HEK293 (cell line): ENCODE data around the gene HFM1.

Experiments
- CTCF ChIA-PET: fragments of 350-600 bp; formaldehyde crosslinking; extraction: SDS; loops from one replicate; lab custom pipeline; 2021; ENCODE audit warnings: antibody characterized with exemption; lab: Yijun Ruan, JAX
- POLR2A ChIA-PET: fragments of 300-600 bp; formaldehyde crosslinking; extraction: SDS; loops from one replicate; lab custom pipeline; 2020; ENCODE audit warnings: antibody characterized with exemption, inconsistent platforms; lab: Yijun Ruan, JAX
- H3K27ac ChIP-seq: fragments of 200-500 bp; sonication (Bioruptor generic); 2 replicates; pipeline ENCODE4 v1.5.1; 2014; ENCODE audit warnings: low read depth, low read length, control low read depth, inconsistent platforms; ENCODE audit errors: extremely low read depth
- H3K36me3 ChIP-seq, 2 experiments: fragments of 200-500 bp in 1 of 2; sonication (Bioruptor generic) in 1 of 2; 1 replicate in 1 of 2; 2 replicates in 1 of 2; pipeline ENCODE4 v1.5.1; 2014 to 2017; ENCODE audit warnings: inconsistent platforms in 2 of 2, low read length in 2 of 2; ENCODE audit not compliant: control insufficient read depth in 2 of 2, insufficient read depth in 1 of 2
- H3K4me1 ChIP-seq: fragments of 200-500 bp; sonication (Bioruptor generic); 2 replicates; pipeline ENCODE4 v1.5.1; 2014; ENCODE audit warnings: mild to moderate bottlenecking, low read length, inconsistent platforms; ENCODE audit not compliant: control insufficient read depth, insufficient read depth
- H3K4me3 ChIP-seq: 2 replicates; pipeline ENCODE4 v1.5.1; 2011; ENCODE audit warnings: low read depth, mild to moderate bottlenecking, control low read depth, low read length, moderate library complexity
- H3K9me3 ChIP-seq: fragments of 200-500 bp; sonication (Bioruptor generic); 2 replicates; pipeline ENCODE4 v1.5.1; 2014; ENCODE audit warnings: low read depth, low read length, inconsistent platforms; ENCODE audit not compliant: control insufficient read depth, insufficient read depth
- GLI2 ChIP-seq: fragments of 450-650 bp; formaldehyde crosslinking; IDR thresholded peaks from 2 replicates; pipeline ENCODE4; 2017; ENCODE audit warnings: missing biosample characterization, missing genetic modification characterization, low read depth, borderline replicate concordance
- GLIS1 ChIP-seq: fragments of 450-650 bp; formaldehyde crosslinking; IDR thresholded peaks from 2 replicates; pipeline ENCODE4 v1.5.1; 2016; ENCODE audit warnings: missing biosample characterization, missing genetic modification characterization
- PRDM6 ChIP-seq: fragments of 450-650 bp; formaldehyde crosslinking; IDR thresholded peaks from 2 replicates; pipeline ENCODE4 v1.5.1; 2017; ENCODE audit warnings: missing biosample characterization, missing genetic modification characterization
- SETDB1 ChIP-seq: IDR thresholded peaks from one replicate; pipeline ENCODE4 v1.6.1; 2017; ENCODE audit warnings: mild to moderate bottlenecking, low read length, moderate library complexity, mixed read lengths; ENCODE audit not compliant: insufficient read length
- SP2 ChIP-seq: fragments of 450-650 bp; formaldehyde crosslinking; IDR thresholded peaks from 2 replicates; pipeline ENCODE4 v1.5.1; 2016; ENCODE audit warnings: missing biosample characterization, missing genetic modification characterization
- SP3 ChIP-seq: fragments of 450-650 bp; formaldehyde crosslinking; IDR thresholded peaks from 2 replicates; pipeline ENCODE4 v1.5.1; 2016; ENCODE audit warnings: missing biosample characterization, missing genetic modification characterization
- ZBTB21 ChIP-seq: fragments of 450-650 bp; formaldehyde crosslinking; IDR thresholded peaks from 2 replicates; pipeline ENCODE4 v1.5.1; 2017; ENCODE audit warnings: missing biosample characterization, missing genetic modification characterization
- ZBTB26 ChIP-seq: fragments of 450-650 bp; formaldehyde crosslinking; optimal IDR thresholded peaks from 2 replicates; pipeline ENCODE3; 2016; ENCODE audit warnings: missing biosample characterization, mild to moderate bottlenecking, missing genetic modification characterization
- ZBTB44 ChIP-seq: fragments of 450-650 bp; IDR thresholded peaks from 2 replicates; pipeline ENCODE4 v1.5.1; 2018; ENCODE audit warnings: missing biosample characterization, mild to moderate bottlenecking, missing genetic modification characterization
- ZFHX2 ChIP-seq: fragments of 450-650 bp; formaldehyde crosslinking; conservative IDR thresholded peaks from 2 replicates; pipeline ENCODE4 v1.5.1; 2016; ENCODE audit warnings: missing biosample characterization, missing genetic modification characterization
- ZFP3 ChIP-seq: fragments of 450-650 bp; formaldehyde crosslinking; IDR thresholded peaks from 2 replicates; pipeline ENCODE4 v1.5.1; 2016; ENCODE audit warnings: low read depth, missing biosample characterization, missing genetic modification characterization
- ZNF19 ChIP-seq: fragments of 450-650 bp; formaldehyde crosslinking; IDR thresholded peaks from 2 replicates; pipeline ENCODE4; 2016; ENCODE audit warnings: missing biosample characterization, missing genetic modification characterization, low read depth
- ZNF350 ChIP-seq: fragments of 450-650 bp; formaldehyde crosslinking; IDR thresholded peaks from 2 replicates; pipeline ENCODE4 v1.5.0; 2017; ENCODE audit warnings: missing biosample characterization, mild to moderate bottlenecking, missing genetic modification characterization
- ZNF362 ChIP-seq: fragments of 450-650 bp; formaldehyde crosslinking; IDR thresholded peaks from 2 replicates; pipeline ENCODE4 v1.5.1; 2016; ENCODE audit warnings: missing biosample characterization, missing genetic modification characterization
- ZNF501 ChIP-seq: fragments of 450-650 bp; formaldehyde crosslinking; IDR thresholded peaks from 2 replicates; pipeline ENCODE4 v1.5.1; 2016; ENCODE audit warnings: missing biosample characterization, missing genetic modification characterization
- ZNF514 ChIP-seq: fragments of 450-650 bp; formaldehyde crosslinking; IDR thresholded peaks from 2 replicates; pipeline ENCODE4 v1.5.1; 2016; ENCODE audit warnings: missing biosample characterization, missing genetic modification characterization
- ZNF555 ChIP-seq: fragments of 450-650 bp; formaldehyde crosslinking; conservative IDR thresholded peaks from 2 replicates; pipeline ENCODE4 v1.5.1; 2017; ENCODE audit warnings: missing biosample characterization, mild to moderate bottlenecking, missing genetic modification characterization, inconsistent platforms
- ZNF596 ChIP-seq: fragments of 450-650 bp; IDR thresholded peaks from 2 replicates; pipeline ENCODE4 v1.5.0; 2018; ENCODE audit warnings: missing biosample characterization, mild to moderate bottlenecking, missing genetic modification characterization, moderate library complexity
- ZNF843 ChIP-seq: fragments of 450-650 bp; formaldehyde crosslinking; IDR thresholded peaks from 2 replicates; pipeline ENCODE4 v1.5.1; 2016; ENCODE audit warnings: missing biosample characterization, missing genetic modification characterization
- TF ChIP-seq, protein P1 (sequence below): fragments of 450-650 bp; formaldehyde crosslinking; IDR thresholded peaks from 2 replicates; pipeline ENCODE4 v1.5.1; 2016; ENCODE audit warnings: missing biosample characterization, missing genetic modification characterization, low read depth
- TF ChIP-seq, protein P2 (sequence below): fragments of 450-650 bp; formaldehyde crosslinking; IDR thresholded peaks from 2 replicates; pipeline ENCODE4 v1.5.1; 2016; ENCODE audit warnings: missing biosample characterization, missing genetic modification characterization

The HFM1 gene

GRCh38 chr1:91400133-91400725, 4.4 kb downstream of the HFM1 start:
- H3K36me3 ChIP-seq: no peaks in the 10 kb centered on the region
- TF ChIP-seq ZBTB21 (tag by site-specific recombination): peak; percentile 37; the same call in 1 of the 2 replicates
- peak; percentile 11; the same call in 1 of the 2 replicates for TF ChIP-seq SP2
- no peak for TF ChIP-seq ZNF555 (tag by site-specific recombination)
- TF ChIP-seq, protein P1, sequence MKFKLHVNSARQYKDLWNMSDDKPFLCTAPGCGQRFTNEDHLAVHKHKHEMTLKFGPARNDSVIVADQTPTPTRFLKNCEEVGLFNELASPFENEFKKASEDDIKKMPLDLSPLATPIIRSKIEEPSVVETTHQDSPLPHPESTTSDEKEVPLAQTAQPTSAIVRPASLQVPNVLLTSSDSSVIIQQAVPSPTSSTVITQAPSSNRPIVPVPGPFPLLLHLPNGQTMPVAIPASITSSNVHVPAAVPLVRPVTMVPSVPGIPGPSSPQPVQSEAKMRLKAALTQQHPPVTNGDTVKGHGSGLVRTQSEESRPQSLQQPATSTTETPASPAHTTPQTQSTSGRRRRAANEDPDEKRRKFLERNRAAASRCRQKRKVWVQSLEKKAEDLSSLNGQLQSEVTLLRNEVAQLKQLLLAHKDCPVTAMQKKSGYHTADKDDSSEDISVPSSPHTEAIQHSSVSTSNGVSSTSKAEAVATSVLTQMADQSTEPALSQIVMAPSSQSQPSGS (tag by site-specific recombination): peak; percentile 77
- TF ChIP-seq, protein P2, sequence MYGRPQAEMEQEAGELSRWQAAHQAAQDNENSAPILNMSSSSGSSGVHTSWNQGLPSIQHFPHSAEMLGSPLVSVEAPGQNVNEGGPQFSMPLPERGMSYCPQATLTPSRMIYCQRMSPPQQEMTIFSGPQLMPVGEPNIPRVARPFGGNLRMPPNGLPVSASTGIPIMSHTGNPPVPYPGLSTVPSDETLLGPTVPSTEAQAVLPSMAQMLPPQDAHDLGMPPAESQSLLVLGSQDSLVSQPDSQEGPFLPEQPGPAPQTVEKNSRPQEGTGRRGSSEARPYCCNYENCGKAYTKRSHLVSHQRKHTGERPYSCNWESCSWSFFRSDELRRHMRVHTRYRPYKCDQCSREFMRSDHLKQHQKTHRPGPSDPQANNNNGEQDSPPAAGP: no peak
- TF ChIP-seq ZNF19 (tag by site-specific recombination): no peak
- no peak for TF ChIP-seq GLI2 (tag by site-specific recombination)
- TF ChIP-seq ZFHX2: peak; percentile 43
- ChIA-PET POLR2A (no interaction called here), CTCF (interaction anchor here (0.6 to 1.8 kb wide), 6 partner anchors 9 to 367 kb away, joined by 3 to 8 read pairs (median 6); no protein-coding TSS in a partner anchor)
- H3K4me3 ChIP-seq: no peak overlapping the region
- H3K4me1 ChIP-seq: peaks cover 6% of the 10 kb centered on the region; the same call in 1 of the 2 replicates
- H3K27ac ChIP-seq: no peak overlapping the region
- no peaks in the 10 kb centered on the region for H3K9me3 ChIP-seq

DNA sequence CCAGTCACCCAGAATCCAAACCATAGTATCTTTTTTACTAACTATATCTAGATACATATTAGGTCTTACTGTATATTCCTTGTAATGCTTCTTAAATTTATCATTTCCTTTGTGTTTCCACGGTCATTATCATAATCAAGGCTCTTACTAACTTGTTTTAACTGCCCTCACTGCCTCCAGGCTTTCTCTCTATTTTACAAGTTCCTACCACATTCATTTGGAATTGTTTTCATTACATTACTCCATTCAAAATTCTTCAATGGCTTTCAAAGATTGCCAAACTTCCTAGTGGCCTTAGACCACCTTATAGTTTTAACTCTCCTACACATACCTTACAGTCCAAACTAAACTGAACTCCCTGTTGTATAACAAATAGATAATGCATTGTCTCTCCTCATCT, 6.3 kb downstream of the HFM1 start:
- Histone ChIP-seq H3K4me3 (no peak overlapping the region), H3K9me3 (no peaks in the 10 kb centered on the region), H3K4me1 (peaks cover 3% of the 10 kb centered on the region; the same call in 1 of the 2 replicates), H3K27ac (no peak overlapping the region), H3K36me3 (no peaks in the 10 kb centered on the region)
- no peak for TF ChIP-seq ZNF843 (tag by site-specific recombination)
- no peak for TF ChIP-seq ZBTB26
- no peak for TF ChIP-seq ZNF501 (tag by site-specific recombination)
- TF ChIP-seq ZNF350 (tag by site-specific recombination): no peak
- TF ChIP-seq, protein P1 (tag by site-specific recombination): 0 out of 2 replicates have a peak, but pooled peaks have one; percentile 48
- no peak for TF ChIP-seq SETDB1
- TF ChIP-seq GLIS1 (tag by site-specific recombination): peak; percentile 48; the same call in 1 of the 2 replicates
- no peak for TF ChIP-seq ZNF362 (tag by site-specific recombination)
- TF ChIP-seq PRDM6 (tag by site-specific recombination): 0 out of 2 replicates have a peak, but pooled peaks have one; percentile 50
- no peak for TF ChIP-seq ZNF514
- no peak for TF ChIP-seq ZNF596 (tag by site-specific recombination)
- TF ChIP-seq ZFP3 (tag by site-specific recombination): peak; percentile 63
- TF ChIP-seq ZBTB44 (tag by site-specific recombination): no peak
- TF ChIP-seq SP3 (tag by site-specific recombination): no peak
- ChIA-PET CTCF (interaction anchor here (0.5 to 1.1 kb wide), 3 partner anchors 9 to 146 kb away, joined by 3 read pairs; no protein-coding TSS in a partner anchor), POLR2A (no interaction called here)
